22Rv1 (cell line): ENCODE measurements around the gene CACNG4.

ENCODE experiments used
- ZFX ChIP-seq: fragments of 450-650 bp; IDR thresholded peaks from 2 replicates; pipeline ENCODE4 v1.6.1; 2017; ENCODE audit warnings: antibody characterized with exemption, borderline replicate concordance
- TF ChIP-seq, protein P1 (sequence below): fragments of 450-650 bp; IDR thresholded peaks from 2 replicates; pipeline ENCODE4 v1.5.1; 2017; ENCODE audit warnings: mild to moderate bottlenecking

DNA sequence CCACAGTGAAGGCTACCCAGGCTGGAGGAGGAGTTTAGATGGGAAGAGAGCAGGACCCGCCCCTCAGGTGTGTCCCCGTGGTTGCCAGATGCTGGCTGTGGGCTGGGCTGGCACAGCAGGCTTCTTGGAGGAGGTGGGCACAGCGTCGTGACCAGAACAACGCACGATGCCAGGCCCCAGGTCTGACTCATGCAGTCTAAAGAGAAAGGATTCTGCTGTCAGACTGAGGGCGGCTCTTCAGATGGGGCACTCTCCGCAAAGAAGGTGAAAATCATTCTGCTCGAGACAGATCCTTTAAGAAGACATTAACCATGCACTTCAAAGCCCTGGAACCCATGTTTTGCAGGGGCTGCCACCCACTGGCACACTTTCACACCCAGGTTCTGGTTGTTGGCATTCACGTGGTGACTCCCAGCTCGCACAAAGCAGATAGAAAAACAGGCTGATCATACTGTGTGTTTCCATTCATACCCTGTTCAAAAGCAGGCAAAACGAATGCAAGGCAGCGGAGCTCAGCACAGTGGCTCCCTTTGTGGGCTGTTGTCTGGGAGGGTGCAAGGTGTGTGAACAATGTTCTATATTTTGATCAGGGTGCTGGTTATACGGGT is 19.0 kb downstream of the CACNG4 start:
- TF ChIP-seq, protein P1, sequence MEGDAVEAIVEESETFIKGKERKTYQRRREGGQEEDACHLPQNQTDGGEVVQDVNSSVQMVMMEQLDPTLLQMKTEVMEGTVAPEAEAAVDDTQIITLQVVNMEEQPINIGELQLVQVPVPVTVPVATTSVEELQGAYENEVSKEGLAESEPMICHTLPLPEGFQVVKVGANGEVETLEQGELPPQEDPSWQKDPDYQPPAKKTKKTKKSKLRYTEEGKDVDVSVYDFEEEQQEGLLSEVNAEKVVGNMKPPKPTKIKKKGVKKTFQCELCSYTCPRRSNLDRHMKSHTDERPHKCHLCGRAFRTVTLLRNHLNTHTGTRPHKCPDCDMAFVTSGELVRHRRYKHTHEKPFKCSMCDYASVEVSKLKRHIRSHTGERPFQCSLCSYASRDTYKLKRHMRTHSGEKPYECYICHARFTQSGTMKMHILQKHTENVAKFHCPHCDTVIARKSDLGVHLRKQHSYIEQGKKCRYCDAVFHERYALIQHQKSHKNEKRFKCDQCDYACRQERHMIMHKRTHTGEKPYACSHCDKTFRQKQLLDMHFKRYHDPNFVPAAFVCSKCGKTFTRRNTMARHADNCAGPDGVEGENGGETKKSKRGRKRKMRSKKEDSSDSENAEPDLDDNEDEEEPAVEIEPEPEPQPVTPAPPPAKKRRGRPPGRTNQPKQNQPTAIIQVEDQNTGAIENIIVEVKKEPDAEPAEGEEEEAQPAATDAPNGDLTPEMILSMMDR, result no peak
- no peak for TF ChIP-seq ZFX
